SK-N-SH treated with all-trans-retinoic acid at 6 μM for 48 hours (cell line): ENCODE results near the gene CRYBB2.
"Not testable (repeated sequence)": the region's sequence is repeated elsewhere in the genome, so short reads cannot be mapped to it uniquely, and the experiment has no call there.

ENCODE experiments used
- ARNTL ChIP-seq: fragments of 450-650 bp; formaldehyde crosslinking; IDR thresholded peaks from 2 replicates; pipeline ENCODE4 v1.5.0; 2020; ENCODE audit warnings: low read depth, mild to moderate bottlenecking, moderate library complexity, borderline replicate concordance
- BACH2 ChIP-seq: fragments of 250-450 bp; sonication (Bioruptor Pico); IDR thresholded peaks from 2 replicates; pipeline ENCODE4 v1.9.0; 2021; ENCODE audit warnings: mild to moderate bottlenecking, borderline replicate concordance
- ISL1 ChIP-seq: fragments of 250-450 bp; sonication (Bioruptor Pico); IDR thresholded peaks from 2 replicates; pipeline ENCODE4 v2.1.2; 2022; ENCODE audit warnings: mild to moderate bottlenecking, moderate library complexity
- TCF4 ChIP-seq: fragments of 250-450 bp; sonication (Bioruptor Pico); IDR thresholded peaks from 2 replicates; pipeline ENCODE4 v1.8.0; 2021; ENCODE audit warnings: mild to moderate bottlenecking, moderate library complexity, borderline replicate concordance
- ZC3H10 ChIP-seq: fragments of 250-450 bp; sonication (Bioruptor Pico); IDR thresholded peaks from 2 replicates; pipeline ENCODE4 v1.5.1; 2021; ENCODE audit warnings: mild to moderate bottlenecking, moderate library complexity
- ZFP30 ChIP-seq: fragments of 450-650 bp; formaldehyde crosslinking; IDR thresholded peaks from 2 replicates; pipeline ENCODE4 v1.5.0; 2022; ENCODE audit warnings: mild to moderate bottlenecking, moderate library complexity

- TF ChIP-seq ISL1 (CRISPR knock-in tag); ZC3H10 (CRISPR knock-in tag); ZFP30 (CRISPR knock-in tag); TCF4; ARNTL (CRISPR knock-in tag); BACH2: not testable (repeated sequence)
These were observed 60.7 kb downstream of the CRYBB2 start for GRCh38 chr22:25280118-25280517.
